ENCODE data around the gene LCAT.

DNA sequence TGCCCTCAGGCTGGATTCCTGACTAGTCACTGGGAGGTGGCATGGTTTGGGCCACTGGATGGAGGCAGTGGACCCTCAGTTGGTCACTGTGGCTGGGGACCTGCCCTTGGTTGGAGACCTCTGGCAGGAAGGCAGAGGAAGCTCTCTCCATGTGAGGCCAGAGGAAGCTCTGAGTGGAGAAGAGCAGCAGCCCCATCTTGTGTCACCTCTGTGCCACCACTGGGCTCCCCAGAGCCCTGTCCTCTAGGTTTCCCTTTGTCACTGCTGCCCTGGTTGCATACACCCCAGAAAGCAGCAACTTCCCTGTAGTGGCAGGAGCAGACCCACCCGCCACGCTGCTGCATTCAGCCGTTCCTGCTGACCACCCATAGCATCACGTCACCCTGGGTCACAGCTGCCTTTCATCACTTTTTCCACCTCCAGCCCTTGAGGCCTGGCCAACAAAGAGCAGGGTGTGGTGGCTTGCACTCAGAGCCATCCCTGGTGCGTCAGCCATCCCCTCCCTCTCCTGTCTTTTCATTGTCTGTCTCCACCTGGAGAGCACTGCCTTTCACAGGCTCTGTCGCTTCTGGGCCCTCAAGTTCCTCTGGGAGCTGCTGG is 24.2 kb downstream of the LCAT start:
- TF ChIP-seq, protein P1, sequence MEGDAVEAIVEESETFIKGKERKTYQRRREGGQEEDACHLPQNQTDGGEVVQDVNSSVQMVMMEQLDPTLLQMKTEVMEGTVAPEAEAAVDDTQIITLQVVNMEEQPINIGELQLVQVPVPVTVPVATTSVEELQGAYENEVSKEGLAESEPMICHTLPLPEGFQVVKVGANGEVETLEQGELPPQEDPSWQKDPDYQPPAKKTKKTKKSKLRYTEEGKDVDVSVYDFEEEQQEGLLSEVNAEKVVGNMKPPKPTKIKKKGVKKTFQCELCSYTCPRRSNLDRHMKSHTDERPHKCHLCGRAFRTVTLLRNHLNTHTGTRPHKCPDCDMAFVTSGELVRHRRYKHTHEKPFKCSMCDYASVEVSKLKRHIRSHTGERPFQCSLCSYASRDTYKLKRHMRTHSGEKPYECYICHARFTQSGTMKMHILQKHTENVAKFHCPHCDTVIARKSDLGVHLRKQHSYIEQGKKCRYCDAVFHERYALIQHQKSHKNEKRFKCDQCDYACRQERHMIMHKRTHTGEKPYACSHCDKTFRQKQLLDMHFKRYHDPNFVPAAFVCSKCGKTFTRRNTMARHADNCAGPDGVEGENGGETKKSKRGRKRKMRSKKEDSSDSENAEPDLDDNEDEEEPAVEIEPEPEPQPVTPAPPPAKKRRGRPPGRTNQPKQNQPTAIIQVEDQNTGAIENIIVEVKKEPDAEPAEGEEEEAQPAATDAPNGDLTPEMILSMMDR (IDR thresholded peaks at IDR 0.05) = no peak
- TF ChIP-seq SIN3A (IDR thresholded peaks at IDR 0.05; ENCODE audit: borderline replicate concordance, insufficient read depth, low read depth, low read length) (no peak), POLR2AphosphoS5 (IDR thresholded peaks at IDR 0.05; ENCODE audit: low read depth, low read length) (no peak)
- TF ChIP-seq, protein P2, sequence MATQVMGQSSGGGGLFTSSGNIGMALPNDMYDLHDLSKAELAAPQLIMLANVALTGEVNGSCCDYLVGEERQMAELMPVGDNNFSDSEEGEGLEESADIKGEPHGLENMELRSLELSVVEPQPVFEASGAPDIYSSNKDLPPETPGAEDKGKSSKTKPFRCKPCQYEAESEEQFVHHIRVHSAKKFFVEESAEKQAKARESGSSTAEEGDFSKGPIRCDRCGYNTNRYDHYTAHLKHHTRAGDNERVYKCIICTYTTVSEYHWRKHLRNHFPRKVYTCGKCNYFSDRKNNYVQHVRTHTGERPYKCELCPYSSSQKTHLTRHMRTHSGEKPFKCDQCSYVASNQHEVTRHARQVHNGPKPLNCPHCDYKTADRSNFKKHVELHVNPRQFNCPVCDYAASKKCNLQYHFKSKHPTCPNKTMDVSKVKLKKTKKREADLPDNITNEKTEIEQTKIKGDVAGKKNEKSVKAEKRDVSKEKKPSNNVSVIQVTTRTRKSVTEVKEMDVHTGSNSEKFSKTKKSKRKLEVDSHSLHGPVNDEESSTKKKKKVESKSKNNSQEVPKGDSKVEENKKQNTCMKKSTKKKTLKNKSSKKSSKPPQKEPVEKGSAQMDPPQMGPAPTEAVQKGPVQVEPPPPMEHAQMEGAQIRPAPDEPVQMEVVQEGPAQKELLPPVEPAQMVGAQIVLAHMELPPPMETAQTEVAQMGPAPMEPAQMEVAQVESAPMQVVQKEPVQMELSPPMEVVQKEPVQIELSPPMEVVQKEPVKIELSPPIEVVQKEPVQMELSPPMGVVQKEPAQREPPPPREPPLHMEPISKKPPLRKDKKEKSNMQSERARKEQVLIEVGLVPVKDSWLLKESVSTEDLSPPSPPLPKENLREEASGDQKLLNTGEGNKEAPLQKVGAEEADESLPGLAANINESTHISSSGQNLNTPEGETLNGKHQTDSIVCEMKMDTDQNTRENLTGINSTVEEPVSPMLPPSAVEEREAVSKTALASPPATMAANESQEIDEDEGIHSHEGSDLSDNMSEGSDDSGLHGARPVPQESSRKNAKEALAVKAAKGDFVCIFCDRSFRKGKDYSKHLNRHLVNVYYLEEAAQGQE (IDR thresholded peaks at IDR 0.05; ENCODE audit: insufficient read depth in 1 of 2, low read depth in 2 of 2, low read length in 1 of 2) = no peak
